ENCODE results near the gene CYSRT1.

CYSRT1 gene

GRCh38 chr9:137191245-137191644, 33.7 kb upstream of the CYSRT1 start:
- no peak for DNase-seq

- no peak for DNase-seq
These were observed 33.1 kb upstream of the CYSRT1 start for GRCh38 chr9:137191691-137192447.

- DNase-seq, result no peak
These were observed 32.6 kb upstream of the CYSRT1 start for GRCh38 chr9:137192448-137192780.

GRCh38 chr9:137192859-137193258, 32.1 kb upstream of the CYSRT1 start:
- no peak for DNase-seq

GRCh38 chr9:137193771-137194170, 31.2 kb upstream of the CYSRT1 start:
- no peak for DNase-seq

GRCh38 chr9:137194388-137194787, 30.6 kb upstream of the CYSRT1 start:
- DNase-seq, result no peak

GRCh38 chr9:137194909-137195308, 30.1 kb upstream of the CYSRT1 start:
- no peak for DNase-seq

- no peak for DNase-seq
These were observed 29.3 kb upstream of the CYSRT1 start for GRCh38 chr9:137195525-137196220.

GRCh38 chr9:137198051-137198901, 26.7 kb upstream of the CYSRT1 start:
- no peak for DNase-seq

GRCh38 chr9:137198902-137199283, 26.1 kb upstream of the CYSRT1 start:
- DNase-seq, result no peak

GRCh38 chr9:137199411-137200121, 25.4 kb upstream of the CYSRT1 start:
- no peak for DNase-seq

GRCh38 chr9:137200311-137201204, 24.4 kb upstream of the CYSRT1 start, which contains the start of gene TPRN:
TPRN (minus strand) TSS chr9:137200741; CDS start chr9:137200711, 30 bp downstream.
- DNase-seq, result peak; percentile 97

GRCh38 chr9:137201205-137201868, 23.6 kb upstream of the CYSRT1 start:
- DNase-seq, result no peak

GRCh38 chr9:137202966-137203365, 22.0 kb upstream of the CYSRT1 start:
- DNase-seq, result no peak

GRCh38 chr9:137204731-137205125, 20.2 kb upstream of the CYSRT1 start:
- DNase-seq, result no peak

- peak; percentile 96 for DNase-seq
These were observed 19.6 kb upstream of the CYSRT1 start, which contains the start of the genes NDOR1 and TMEM203 for GRCh38 chr9:137205126-137206069. NDOR1 (plus strand) TSS chr9:137205700; CDS start chr9:137205778, 78 bp downstream. TMEM203 (minus strand) TSS chr9:137205648; CDS start chr9:137205414, 234 bp downstream.

- no peak for DNase-seq
These were observed 18.4 kb upstream of the CYSRT1 start for GRCh38 chr9:137206602-137207001.

- DNase-seq, result no peak
These were observed 13.4 kb upstream of the CYSRT1 start for GRCh38 chr9:137211532-137211931.

- DNase-seq, result no peak
These were observed 12.5 kb upstream of the CYSRT1 start for GRCh38 chr9:137212520-137212919.

Measured in right forelimb (tissue), 1 donor.